Stimulated activated naive CD4-positive, alpha-beta T cell (primary cell): ENCODE results near the gene RNF113A.
A peak's percentile ranks its signal among the peaks of the same experiment; 100 is the strongest.
"Not testable (repeated sequence)": the region's sequence is repeated elsewhere in the genome, so short reads cannot be mapped to it uniquely, and the experiment has no call there.

Source experiments
- DNase-seq, 6 experiments: peaks; one replicate each; lab custom pipeline; 2025; lab: John Stamatoyannopoulos, UW

RNF113A gene

GRCh38 chrX:119871599-119872395 is at the start of gene RNF113A, which contains the start of gene NDUFA1:
RNF113A (minus strand) TSS chrX:119871733; CDS start chrX:119871613, 120 bp downstream.
NDUFA1 (plus strand) TSS chrX:119871832; CDS start chrX:119871912, 80 bp downstream.
- DNase-seq, result peak; percentile 76 to 93 (median 83)

GRCh38 chrX:119919835-119920585 is 48.5 kb upstream of the RNF113A start:
- DNase-seq, result no peak

- DNase-seq, result no peak
Measured at GRCh38 chrX:119917877-119918276, 46.3 kb upstream of the RNF113A start.

GRCh38 chrX:119916310-119916709 is 44.8 kb upstream of the RNF113A start:
- no peak for DNase-seq

GRCh38 chrX:119900976-119901375 is 29.4 kb upstream of the RNF113A start:
- DNase-seq, result no peak

GRCh38 chrX:119899125-119899524 is 27.6 kb upstream of the RNF113A start:
- no peak for DNase-seq

GRCh38 chrX:119895843-119896326 is 24.4 kb upstream of the RNF113A start, which contains the start of gene AKAP14:
AKAP14 (plus strand) TSS chrX:119895893; CDS start chrX:119903224, 7,331 bp downstream.
- DNase-seq, result no peak

- DNase-seq, result not testable (repeated sequence)
Measured at GRCh38 chrX:119891961-119892692, 20.6 kb upstream of the RNF113A start.

- not testable (repeated sequence) for DNase-seq
Measured at GRCh38 chrX:119890626-119891025, 19.1 kb upstream of the RNF113A start.

GRCh38 chrX:119887721-119888425 is 16.3 kb upstream of the RNF113A start:
- DNase-seq, result peak in 5 of 6 experiments; percentile 9 to 54 (median 38)

- peak in 3 of 6 experiments; percentile 17 to 26 (median 20) for DNase-seq
Measured at GRCh38 chrX:119885554-119886428, 14.3 kb upstream of the RNF113A start.

GRCh38 chrX:119880552-119881437 is 9.3 kb upstream of the RNF113A start:
- DNase-seq, result peak in 5 of 6 experiments; percentile 2 to 49 (median 20)

GRCh38 chrX:119880076-119880475 is 8.5 kb upstream of the RNF113A start:
- DNase-seq, result peak in 1 of 6 experiments; percentile 9

GRCh38 chrX:119878740-119879139 is 7.2 kb upstream of the RNF113A start:
- DNase-seq, result no peak

GRCh38 chrX:119871245-119871598 is 311 bp downstream of the RNF113A start:
- DNase-seq, result peak in 1 of 6 experiments; percentile 45

GRCh38 chrX:119870626-119871131 is 854 bp downstream of the RNF113A start:
- DNase-seq, result peak; percentile 7 to 59 (median 22)

- DNase-seq, result no peak
Measured at GRCh38 chrX:119853444-119853843, 18.1 kb downstream of the RNF113A start.

GRCh38 chrX:119852382-119853353 is 18.9 kb downstream of the RNF113A start, which contains the start of gene UPF3B:
UPF3B (minus strand) TSS chrX:119852963; CDS start chrX:119852928, 35 bp downstream.
- peak; percentile 77 to 96 (median 92) for DNase-seq
